ENCODE measurements around the gene FAS.
A peak's percentile ranks its signal among the peaks of the same experiment; 100 is the strongest.

The FAS gene

GRCh38 chr10:88946965-88947590 lies 43.5 kb upstream of the FAS start:
- Mint-ChIP-seq H3K4me3 (no peak overlapping the region), H3K27ac (no peak overlapping the region), H3K36me3 (ENCODE audit: low read depth) (no peaks in the 10 kb centered on the region), H3K4me1 (peaks cover 35% of the 10 kb centered on the region), H3K9me3 (no peaks in the 10 kb centered on the region), H3K27me3 (ENCODE audit: low read depth) (no peaks in the 10 kb centered on the region)
- TF ChIP-seq CTCF (IDR thresholded peaks at IDR 0.05; ENCODE audit: unreplicated experiment in 3 of 3) = no peak

DNA sequence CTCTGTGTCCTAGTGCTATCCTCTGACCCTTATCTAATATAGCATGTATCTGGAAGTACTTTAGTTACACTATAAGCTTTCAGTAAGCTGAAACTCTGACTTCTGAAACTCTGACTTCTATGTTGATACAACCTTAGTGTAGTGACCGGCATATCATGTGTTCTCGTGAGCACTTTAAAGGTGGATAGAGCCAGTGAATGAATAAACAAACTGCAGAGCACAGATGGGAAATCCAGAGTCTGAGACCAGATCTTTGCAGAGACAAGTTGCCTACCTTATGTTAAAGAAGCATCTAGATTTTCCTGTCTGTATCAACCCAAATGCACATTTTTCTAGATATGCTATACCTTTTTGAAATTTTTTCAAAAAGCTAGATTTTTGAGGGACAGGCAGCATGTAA lies 41.5 kb upstream of the FAS start:
- TF ChIP-seq CTCF (IDR thresholded peaks at IDR 0.05; ENCODE audit: unreplicated experiment in 3 of 3) = no peak

DNA sequence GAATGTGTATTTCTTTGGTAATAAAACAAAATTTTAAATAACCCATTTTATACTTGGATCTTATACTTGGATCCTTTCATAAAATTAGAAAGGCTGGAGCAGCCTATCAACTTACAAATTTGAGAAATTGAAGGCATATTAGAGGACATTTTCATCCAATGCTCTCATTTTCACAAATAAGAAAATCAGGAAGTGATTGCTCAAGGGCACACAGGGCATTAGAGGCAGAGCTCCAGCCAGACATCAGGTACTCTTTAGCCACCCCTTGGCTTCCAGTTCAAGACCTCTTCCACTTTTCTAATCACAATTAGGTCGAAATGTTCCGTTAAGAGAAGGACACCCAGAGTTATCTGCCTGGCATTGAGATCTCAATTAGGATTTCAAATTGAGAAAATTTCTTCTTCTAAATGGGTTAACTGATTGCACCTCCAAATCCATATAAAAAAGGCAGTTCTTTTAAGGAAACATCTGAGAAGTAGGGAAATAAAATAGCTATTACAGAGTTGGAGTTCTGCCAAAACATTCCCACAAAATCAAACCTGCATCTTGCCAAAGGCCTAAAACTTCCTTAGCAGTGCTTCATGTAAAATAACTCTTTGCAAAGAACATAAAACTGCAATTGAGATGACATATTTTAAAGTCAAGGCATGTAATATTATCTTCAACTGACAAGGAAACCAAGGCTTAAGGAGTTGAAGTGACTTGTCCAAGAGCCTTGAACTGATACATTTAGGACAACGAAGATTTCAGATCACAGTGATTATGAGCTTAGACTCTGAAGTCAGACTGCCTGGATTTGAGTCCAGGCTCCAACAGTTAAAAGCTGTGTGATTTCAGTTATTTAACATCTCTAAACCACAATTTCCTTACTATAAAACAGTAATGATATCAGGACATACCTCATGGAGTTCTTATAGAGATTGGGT lies 40.4 kb upstream of the FAS start:
- Mint-ChIP-seq H3K9me3 (no peaks in the 10 kb centered on the region), H3K4me1 (peaks cover 63% of the 10 kb centered on the region), H3K27ac (peak overlapping the region; percentile 86 to 96 (median 91)), H3K4me3 (peak overlapping the region; percentile 68 to 88 (median 86)), H3K27me3 (ENCODE audit: low read depth) (no peaks in the 10 kb centered on the region), H3K36me3 (ENCODE audit: low read depth) (no peaks in the 10 kb centered on the region)
- TF ChIP-seq CTCF (IDR thresholded peaks at IDR 0.05; ENCODE audit: unreplicated experiment in 3 of 3) = no peak

More for the DNA sequence above, 41.5 kb upstream of the FAS start:
- Mint-ChIP-seq H3K9me3 (no peaks in the 10 kb centered on the region), H3K4me3 (peak overlapping the region in 2 of 3 experiments; percentile 51 to 78), H3K27me3 (ENCODE audit: low read depth) (no peaks in the 10 kb centered on the region), H3K36me3 (ENCODE audit: low read depth) (no peaks in the 10 kb centered on the region), H3K27ac (peak overlapping the region in 2 of 3 experiments; percentile 50 to 96), H3K4me1 (peaks cover 54% of the 10 kb centered on the region)

DNA sequence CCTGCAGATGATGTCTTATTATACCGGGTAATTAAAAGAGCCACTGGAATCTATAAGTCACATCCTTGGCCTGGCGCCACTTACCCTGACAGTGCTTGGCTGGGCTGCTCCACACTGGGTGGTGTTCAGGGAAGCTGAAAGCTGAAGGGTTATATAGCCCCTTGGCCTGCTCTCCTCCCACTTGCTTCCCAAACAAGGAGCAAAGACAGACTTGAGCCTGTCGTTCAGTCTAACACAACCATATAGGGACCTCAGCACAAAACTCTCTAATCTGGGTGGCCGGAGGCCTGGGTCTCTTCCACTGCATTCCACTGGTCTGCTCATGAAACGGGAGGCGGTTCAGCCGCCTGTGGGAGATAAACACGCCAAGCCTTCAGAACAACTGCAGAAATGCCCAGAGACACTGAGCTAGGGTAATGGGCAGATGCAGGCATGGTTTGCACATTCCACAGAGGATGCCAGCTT lies 37.9 kb upstream of the FAS start, which contains the start of gene ACTA2:
TSS of gene ACTA2 (minus strand) at position 127 of the 465 bp plus-strand sequence. CDS start 3,843 bp downstream, outside the sequence.
- H3K4me1 Mint-ChIP-seq = peaks cover 63% of the 10 kb centered on the region
- no peaks in the 10 kb centered on the region for H3K9me3 Mint-ChIP-seq
- peak within 1 kb of the TSS; percentile 68 to 88 (median 86) for H3K4me3 Mint-ChIP-seq
- H3K36me3 Mint-ChIP-seq (ENCODE audit: low read depth) = no peaks in the 10 kb centered on the region
- H3K27ac Mint-ChIP-seq = peak within 1 kb of the TSS; percentile 91 to 96 (median 91)
- TF ChIP-seq CTCF (IDR thresholded peaks at IDR 0.05; ENCODE audit: unreplicated experiment in 3 of 3) = no peak
- H3K27me3 Mint-ChIP-seq (ENCODE audit: low read depth) = peaks cover 3% of the 10 kb centered on the region

GRCh38 chr10:88953662-88954061 lies 36.9 kb upstream of the FAS start:
- Mint-ChIP-seq H3K9me3 (no peaks in the 10 kb centered on the region), H3K27ac (peak overlapping the region; percentile 12 to 96 (median 91)), H3K4me3 (peak overlapping the region in 1 of 3 experiments; percentile 10), H3K36me3 (ENCODE audit: low read depth) (no peaks in the 10 kb centered on the region), H3K4me1 (peaks cover 58% of the 10 kb centered on the region), H3K27me3 (ENCODE audit: low read depth) (peaks cover 4% of the 10 kb centered on the region)
- TF ChIP-seq CTCF (IDR thresholded peaks at IDR 0.05; ENCODE audit: unreplicated experiment in 3 of 3) = no peak
